ENCODE data around the gene TRIB2. TPM values are rescaled to one million over a fixed set of nuclear protein-coding genes. Genes with fewer than 3 reads are reported as not detected.

The TRIB2 gene
- polyA plus RNA-seq, 2 of the 4 experiments (the other 2 are of a cell fraction): 0.17 to 0.32 TPM

DNA sequence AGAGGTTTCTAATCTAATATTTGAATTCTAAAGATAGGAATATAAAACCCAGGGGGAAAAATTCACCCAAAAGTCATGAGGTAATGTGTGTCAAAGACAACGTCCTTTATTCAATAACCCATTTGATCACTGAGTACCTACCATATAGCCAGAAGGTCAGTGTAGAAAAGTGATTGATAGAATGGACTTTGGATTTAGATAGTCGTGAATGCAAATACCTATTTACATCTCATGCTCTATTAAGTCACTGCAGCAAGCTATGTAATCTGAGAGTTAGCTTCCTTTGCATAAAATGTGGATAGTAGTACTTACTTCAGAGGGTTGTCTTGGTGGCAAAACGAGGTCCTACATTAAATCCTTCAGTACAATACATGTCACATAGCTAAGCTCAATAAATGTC lies 27.8 kb upstream of the TRIB2 start:
- no peak overlapping the region for H3K4me2 ChIP-seq
- FAIRE-seq (no peak), DNase-seq (ENCODE audit: low read depth in 1 of 2, low spot score in 1 of 2) (no peak), ATAC-seq (no peak)
- no peak for TF ChIP-seq ZC3H11A (IDR thresholded peaks at IDR 0.05)
- no peak for TF ChIP-seq RNF2 (IDR thresholded peaks at IDR 0.05; ENCODE audit: borderline replicate concordance, low read depth)
- TF ChIP-seq ZNF302 (CRISPR knock-in tag; IDR thresholded peaks at IDR 0.05): no peak
- TF ChIP-seq CBX8 (IDR thresholded peaks at IDR 0.05): no peak
- TF ChIP-seq SMC3 (IDR thresholded peaks at IDR 0.05): no peak
- no peak for TF ChIP-seq RARB (CRISPR knock-in tag; IDR thresholded peaks at IDR 0.05)
- no peak for TF ChIP-seq FOSL2 (IDR thresholded peaks at IDR 0.05)
- TF ChIP-seq FOSL2 (CRISPR knock-in tag; IDR thresholded peaks at IDR 0.05): no peak
- TF ChIP-seq, protein P1, sequence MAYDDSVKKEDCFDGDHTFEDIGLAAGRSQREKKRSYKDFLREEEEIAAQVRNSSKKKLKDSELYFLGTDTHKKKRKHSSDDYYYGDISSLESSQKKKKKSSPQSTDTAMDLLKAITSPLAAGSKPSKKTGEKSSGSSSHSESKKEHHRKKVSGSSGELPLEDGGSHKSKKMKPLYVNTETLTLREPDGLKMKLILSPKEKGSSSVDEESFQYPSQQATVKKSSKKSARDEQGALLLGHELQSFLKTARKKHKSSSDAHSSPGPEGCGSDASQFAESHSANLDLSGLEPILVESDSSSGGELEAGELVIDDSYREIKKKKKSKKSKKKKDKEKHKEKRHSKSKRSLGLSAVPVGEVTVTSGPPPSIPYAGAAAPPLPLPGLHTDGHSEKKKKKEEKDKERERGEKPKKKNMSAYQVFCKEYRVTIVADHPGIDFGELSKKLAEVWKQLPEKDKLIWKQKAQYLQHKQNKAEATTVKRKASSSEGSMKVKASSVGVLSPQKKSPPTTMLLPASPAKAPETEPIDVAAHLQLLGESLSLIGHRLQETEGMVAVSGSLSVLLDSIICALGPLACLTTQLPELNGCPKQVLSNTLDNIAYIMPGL (CRISPR knock-in tag; IDR thresholded peaks at IDR 0.05; ENCODE audit: borderline replicate concordance): no peak
- TF ChIP-seq ESRRA (IDR thresholded peaks at IDR 0.05; ENCODE audit: borderline replicate concordance, low read length): no peak
- TF ChIP-seq HOXA7 (CRISPR knock-in tag; IDR thresholded peaks at IDR 0.05): no peak
- TF ChIP-seq HEYL (CRISPR knock-in tag; IDR thresholded peaks at IDR 0.05): no peak
- TF ChIP-seq ZSCAN20 (CRISPR knock-in tag; IDR thresholded peaks at IDR 0.05): no peak
- TF ChIP-seq, protein P2, sequence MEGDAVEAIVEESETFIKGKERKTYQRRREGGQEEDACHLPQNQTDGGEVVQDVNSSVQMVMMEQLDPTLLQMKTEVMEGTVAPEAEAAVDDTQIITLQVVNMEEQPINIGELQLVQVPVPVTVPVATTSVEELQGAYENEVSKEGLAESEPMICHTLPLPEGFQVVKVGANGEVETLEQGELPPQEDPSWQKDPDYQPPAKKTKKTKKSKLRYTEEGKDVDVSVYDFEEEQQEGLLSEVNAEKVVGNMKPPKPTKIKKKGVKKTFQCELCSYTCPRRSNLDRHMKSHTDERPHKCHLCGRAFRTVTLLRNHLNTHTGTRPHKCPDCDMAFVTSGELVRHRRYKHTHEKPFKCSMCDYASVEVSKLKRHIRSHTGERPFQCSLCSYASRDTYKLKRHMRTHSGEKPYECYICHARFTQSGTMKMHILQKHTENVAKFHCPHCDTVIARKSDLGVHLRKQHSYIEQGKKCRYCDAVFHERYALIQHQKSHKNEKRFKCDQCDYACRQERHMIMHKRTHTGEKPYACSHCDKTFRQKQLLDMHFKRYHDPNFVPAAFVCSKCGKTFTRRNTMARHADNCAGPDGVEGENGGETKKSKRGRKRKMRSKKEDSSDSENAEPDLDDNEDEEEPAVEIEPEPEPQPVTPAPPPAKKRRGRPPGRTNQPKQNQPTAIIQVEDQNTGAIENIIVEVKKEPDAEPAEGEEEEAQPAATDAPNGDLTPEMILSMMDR (IDR thresholded peaks at IDR 0.05): no peak
- no peak for TF ChIP-seq TFCP2L1 (CRISPR knock-in tag; IDR thresholded peaks at IDR 0.05)
- WGBS (ENCODE audit: missing lambda C conversion rate): 0% methylated on average over 3 of the region's 3 CpGs
- no peak overlapping the region for H3K4me3 ChIP-seq
- H3K9me3 ChIP-seq: 0 out of 3 replicates have a peak, but pooled peaks cover 5% of the 10 kb centered on the region
- no peaks in the 10 kb centered on the region for H3K4me1 ChIP-seq
- ChIA-PET CTCF (no interaction called here), POLR2A (no interaction called here)
- H3K27ac ChIP-seq: no peak overlapping the region

DNA sequence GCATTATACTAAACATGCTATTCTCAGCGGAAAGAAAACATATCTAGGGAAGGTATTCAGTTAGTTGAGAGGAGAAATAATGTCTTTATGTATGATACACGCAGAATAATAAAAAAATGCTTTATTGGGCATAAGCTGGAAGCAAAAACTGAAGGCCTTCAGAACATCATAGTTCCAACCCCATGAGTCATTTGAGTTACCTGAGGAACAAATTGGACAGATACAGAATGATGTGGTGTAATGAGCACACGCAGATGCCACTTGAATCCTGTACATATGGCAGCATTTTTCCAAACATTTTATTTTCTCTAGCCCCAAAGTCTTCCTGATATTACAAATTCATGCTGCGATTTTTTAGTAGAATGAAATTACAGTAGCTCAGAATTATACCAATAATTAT lies 23.2 kb upstream of the TRIB2 start:
- POLR2A ChIA-PET: no interaction called here
- no peak for TF ChIP-seq NR3C1 (IDR thresholded peaks at IDR 0.05)
- TF ChIP-seq, protein P3, sequence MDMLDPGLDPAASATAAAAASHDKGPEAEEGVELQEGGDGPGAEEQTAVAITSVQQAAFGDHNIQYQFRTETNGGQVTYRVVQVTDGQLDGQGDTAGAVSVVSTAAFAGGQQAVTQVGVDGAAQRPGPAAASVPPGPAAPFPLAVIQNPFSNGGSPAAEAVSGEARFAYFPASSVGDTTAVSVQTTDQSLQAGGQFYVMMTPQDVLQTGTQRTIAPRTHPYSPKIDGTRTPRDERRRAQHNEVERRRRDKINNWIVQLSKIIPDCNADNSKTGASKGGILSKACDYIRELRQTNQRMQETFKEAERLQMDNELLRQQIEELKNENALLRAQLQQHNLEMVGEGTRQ (IDR thresholded peaks at IDR 0.05): no peak
- no peak overlapping the region for H3K4me2 ChIP-seq
- ATAC-seq (no peak), FAIRE-seq (no peak), DNase-seq (ENCODE audit: low read depth in 1 of 2, low spot score in 1 of 2) (no peak)
- no peak overlapping the region for H3K4me3 ChIP-seq
- CTCF ChIA-PET: interaction anchor here (1.0 to 1.8 kb wide), 3 partner anchors 9 to 23 kb away, joined by 3 to 5 read pairs (median 3); partner anchors contain the start of gene TRIB2
- H3K27ac ChIP-seq: no peak overlapping the region
- WGBS (ENCODE audit: missing lambda C conversion rate): 2% methylated on average over 4 of the region's 4 CpGs
- 0 out of 3 replicates have a peak, but pooled peaks cover 5% of the 10 kb centered on the region for H3K9me3 ChIP-seq
- H3K4me1 ChIP-seq: no peaks in the 10 kb centered on the region

DNA sequence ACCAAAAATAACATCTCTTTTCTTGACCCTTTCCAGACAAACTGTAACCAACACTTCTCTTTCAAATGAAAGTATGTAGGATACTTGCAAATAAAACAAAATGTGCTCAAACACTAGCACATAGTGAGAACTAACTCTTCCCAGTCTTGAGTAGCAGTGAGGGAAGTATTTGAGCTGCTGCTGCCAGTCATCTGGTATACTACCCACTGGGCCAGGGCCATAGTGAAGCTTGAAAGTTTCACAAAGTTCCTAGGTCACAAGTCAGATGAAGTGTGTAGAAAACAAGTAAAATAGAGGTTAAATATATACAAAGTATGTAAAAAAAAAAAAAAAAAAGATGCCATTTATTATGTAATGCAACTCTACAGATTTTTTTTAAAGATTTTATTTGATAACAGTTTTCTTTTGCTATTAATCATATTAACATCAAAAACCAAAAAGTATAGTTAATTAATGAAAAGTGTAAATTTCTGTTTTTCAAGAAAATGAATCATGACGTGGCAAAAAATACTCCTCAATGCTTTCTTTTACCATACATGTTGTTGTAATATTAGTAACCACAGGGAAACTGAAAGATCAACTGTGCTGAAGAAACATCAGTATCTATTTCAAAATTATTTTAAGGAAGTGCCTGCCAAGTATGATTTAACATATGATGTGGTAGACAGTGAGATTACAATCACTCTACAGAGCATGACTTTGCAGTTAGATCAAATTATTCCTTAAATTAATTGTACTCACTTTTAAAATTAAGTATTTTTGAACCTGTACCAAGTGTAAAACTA lies 21.6 kb upstream of the TRIB2 start:
- WGBS (ENCODE audit: missing lambda C conversion rate): 8% methylated on average over 1 of the region's 1 CpG
- ChIA-PET CTCF (no interaction called here), POLR2A (no interaction called here)
- Histone ChIP-seq H3K4me2 (no peak overlapping the region), H3K9me3 (0 out of 3 replicates have a peak, but pooled peaks cover 5% of the 10 kb centered on the region), H3K27ac (no peak overlapping the region), H3K4me1 (no peaks in the 10 kb centered on the region), H3K4me3 (no peak overlapping the region)
- no peak for TF ChIP-seq JUN (IDR thresholded peaks at IDR 0.05)
- TF ChIP-seq JUNB (IDR thresholded peaks at IDR 0.05): no peak
- no peak for TF ChIP-seq MYC (IDR thresholded peaks at IDR 0.05; ENCODE audit: borderline replicate concordance, low read length)
- TF ChIP-seq MAFK (IDR thresholded peaks at IDR 0.05; ENCODE audit: partially characterized antibody): peak; percentile 75
- TF ChIP-seq, protein P1 (CRISPR knock-in tag; IDR thresholded peaks at IDR 0.05; ENCODE audit: borderline replicate concordance): no peak
- TF ChIP-seq, protein P4, sequence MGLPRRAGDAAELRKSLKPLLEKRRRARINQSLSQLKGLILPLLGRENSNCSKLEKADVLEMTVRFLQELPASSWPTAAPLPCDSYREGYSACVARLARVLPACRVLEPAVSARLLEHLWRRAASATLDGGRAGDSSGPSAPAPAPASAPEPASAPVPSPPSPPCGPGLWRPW (IDR thresholded peaks at IDR 0.05): no peak
- no peak for TF ChIP-seq POLR2AphosphoS2 (conservative IDR thresholded peaks at IDR 0.05; ENCODE audit: low read length)
- TF ChIP-seq FOSB (CRISPR knock-in tag; IDR thresholded peaks at IDR 0.05): no peak
- no peak for ATAC-seq
- no peak for FAIRE-seq
- no peak for DNase-seq (ENCODE audit: low read depth in 1 of 2, low spot score in 1 of 2)

Data from A549 (cell line).